ENCODE measurements around the gene CLP1.
A peak's percentile ranks its signal among the peaks of the same experiment; 100 is the strongest.
"Not testable (repeated sequence)": the region's sequence is repeated elsewhere in the genome, so short reads cannot be mapped to it uniquely, and the experiment has no call there.

The CLP1 gene

DNA sequence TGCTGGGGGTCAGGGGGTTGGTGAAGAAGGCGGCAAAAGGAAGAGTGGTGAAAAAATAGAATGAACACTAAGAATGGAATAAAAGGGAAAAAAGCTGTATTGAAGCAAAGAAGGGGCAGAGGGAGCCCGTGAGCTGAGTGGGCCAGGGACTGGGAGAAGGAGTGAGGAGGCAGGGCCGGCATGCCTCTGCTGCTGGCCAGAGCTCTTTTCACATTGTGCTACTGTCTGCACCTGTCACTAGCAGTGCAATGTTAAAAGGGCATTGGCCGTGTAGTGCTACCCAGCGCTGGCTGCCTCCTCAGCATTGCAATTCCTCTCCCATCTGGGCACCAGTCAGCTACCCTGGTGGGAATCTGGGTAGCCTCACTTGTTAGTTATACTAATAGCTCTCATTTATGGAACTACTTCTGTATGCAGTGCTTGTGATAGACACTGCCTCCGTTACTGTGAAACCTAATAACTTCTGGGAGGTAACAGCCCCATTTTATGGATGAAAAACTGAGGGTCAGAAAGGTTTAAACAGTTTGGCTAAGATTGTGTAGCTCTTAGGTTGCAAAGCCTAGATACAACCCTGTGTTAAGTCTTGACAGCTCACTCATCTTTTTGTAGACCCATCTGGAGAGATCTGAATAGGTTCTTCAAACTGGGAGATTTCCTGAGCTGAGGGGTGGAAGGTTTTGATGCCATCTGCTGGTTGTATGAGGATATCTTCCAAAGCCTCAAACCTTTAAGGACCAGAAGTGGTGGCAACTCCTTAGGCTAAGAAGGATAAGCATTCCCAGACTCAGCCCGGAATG, 16.4 kb upstream of the CLP1 start:
- no peak for DNase-seq (ENCODE audit: low read depth in 2 of 2)

GRCh38 chr11:57643802-57644201, 13.8 kb upstream of the CLP1 start:
- no peak for DNase-seq (ENCODE audit: low read depth in 2 of 2)

DNA sequence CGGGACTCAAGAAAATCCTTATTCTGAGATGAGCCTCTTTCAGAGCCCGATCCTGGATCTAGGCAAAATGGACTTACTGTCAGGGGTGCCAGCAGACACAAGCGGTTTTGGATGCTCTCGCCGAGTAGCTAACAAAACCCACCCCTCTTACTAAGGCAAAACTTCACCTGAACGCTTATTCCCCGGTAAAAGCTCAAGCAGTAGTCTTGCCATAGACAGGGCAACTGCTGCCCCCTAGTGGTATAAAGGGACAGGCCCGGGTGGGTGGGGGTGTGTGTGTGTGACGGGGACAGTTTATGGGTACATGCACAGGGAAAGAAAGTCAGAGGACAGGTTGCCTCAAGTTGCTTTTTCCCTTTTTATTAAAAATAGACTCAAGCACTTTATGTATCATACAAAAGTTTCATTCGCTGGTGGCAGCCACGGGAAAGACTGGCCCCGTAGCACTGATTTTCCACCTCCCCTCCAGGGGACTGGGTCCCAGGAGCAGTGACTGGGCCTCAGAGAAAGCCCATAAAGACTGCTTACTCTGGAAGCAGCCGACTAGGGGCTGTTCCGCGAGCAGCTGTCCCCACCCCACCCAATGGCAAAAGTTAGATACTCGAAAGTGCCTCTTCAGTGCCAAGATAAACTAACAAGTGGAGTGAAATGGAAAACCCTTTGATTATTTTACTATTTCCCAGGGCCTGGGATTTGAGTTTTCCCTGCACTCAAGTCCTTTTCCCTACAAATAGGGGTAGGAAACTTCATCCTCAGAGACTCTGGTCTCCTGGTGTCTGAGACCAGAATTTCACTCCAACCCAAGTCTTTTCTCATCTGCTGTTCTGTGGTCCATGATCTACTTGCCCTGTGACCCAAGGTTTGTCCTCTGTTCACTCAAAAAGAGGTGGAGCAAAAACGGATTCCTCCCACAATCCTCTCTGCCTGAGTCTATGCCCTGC, 12.5 kb upstream of the CLP1 start:
- peak; percentile 76 to 79 for DNase-seq (ENCODE audit: low read depth in 2 of 2)

- DNase-seq (ENCODE audit: low read depth in 2 of 2): no peak
Measured at GRCh38 chr11:57645689-57646085, 11.9 kb upstream of the CLP1 start.

- no peak for DNase-seq (ENCODE audit: low read depth in 2 of 2)
Measured at GRCh38 chr11:57646194-57646798, 11.3 kb upstream of the CLP1 start.

GRCh38 chr11:57646799-57647303, 10.7 kb upstream of the CLP1 start:
- no peak for DNase-seq (ENCODE audit: low read depth in 2 of 2)

DNA sequence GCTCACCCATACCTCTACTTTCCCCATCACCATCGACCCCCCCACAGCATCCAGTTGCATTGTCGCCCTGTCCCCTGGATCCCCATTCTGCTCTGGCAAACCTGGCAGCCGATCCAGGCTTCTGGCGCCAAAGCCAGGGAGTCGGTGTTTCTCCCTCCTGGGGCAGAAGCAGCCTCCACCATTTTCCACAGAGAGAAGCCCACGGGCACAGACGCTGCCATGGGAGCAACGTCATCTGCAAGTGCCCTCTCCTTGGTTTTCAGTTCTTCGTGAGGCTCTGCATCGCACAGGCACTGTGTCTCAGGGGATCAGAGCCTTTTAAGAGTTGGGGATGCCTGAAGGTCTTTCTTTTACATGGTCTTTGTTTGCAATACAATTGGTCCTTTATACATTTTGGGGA, 10.2 kb upstream of the CLP1 start:
- DNase-seq (ENCODE audit: low read depth in 2 of 2): no peak

- no peak for DNase-seq (ENCODE audit: low read depth in 2 of 2)
Measured at GRCh38 chr11:57647960-57648800, 9.4 kb upstream of the CLP1 start.

GRCh38 chr11:57648801-57649735, 8.5 kb upstream of the CLP1 start:
- DNase-seq (ENCODE audit: low read depth in 2 of 2): no peak

GRCh38 chr11:57649826-57650738, 7.5 kb upstream of the CLP1 start, which contains the start of gene YPEL4:
Gene YPEL4 (minus strand): TSS chr11:57649912. CDS start chr11:57647107, 2,805 bp downstream.
- no peak for DNase-seq (ENCODE audit: low read depth in 2 of 2)

- no peak for DNase-seq (ENCODE audit: low read depth in 2 of 2)
Measured at GRCh38 chr11:57650739-57651090, 6.8 kb upstream of the CLP1 start.

DNA sequence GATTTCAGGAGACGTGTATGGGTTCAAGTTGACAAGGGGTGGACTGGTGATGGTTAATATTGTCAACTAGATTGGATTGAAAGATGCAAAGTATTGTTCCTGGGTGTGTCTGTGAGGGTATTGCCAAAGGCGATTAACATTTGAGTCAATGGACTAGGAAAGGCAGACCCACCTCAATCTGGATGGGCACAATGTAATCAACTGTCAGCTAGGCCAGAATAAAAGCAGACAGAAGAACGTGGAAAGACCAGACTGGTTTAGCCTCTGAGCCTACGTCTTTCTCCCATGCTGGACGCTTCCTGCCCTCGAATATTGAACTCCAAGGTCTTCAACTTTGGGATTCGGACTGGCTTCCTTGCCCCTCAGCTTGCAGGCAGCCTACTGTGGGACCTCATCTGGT, 6.2 kb upstream of the CLP1 start:
- DNase-seq (ENCODE audit: low read depth in 2 of 2): no peak

DNA sequence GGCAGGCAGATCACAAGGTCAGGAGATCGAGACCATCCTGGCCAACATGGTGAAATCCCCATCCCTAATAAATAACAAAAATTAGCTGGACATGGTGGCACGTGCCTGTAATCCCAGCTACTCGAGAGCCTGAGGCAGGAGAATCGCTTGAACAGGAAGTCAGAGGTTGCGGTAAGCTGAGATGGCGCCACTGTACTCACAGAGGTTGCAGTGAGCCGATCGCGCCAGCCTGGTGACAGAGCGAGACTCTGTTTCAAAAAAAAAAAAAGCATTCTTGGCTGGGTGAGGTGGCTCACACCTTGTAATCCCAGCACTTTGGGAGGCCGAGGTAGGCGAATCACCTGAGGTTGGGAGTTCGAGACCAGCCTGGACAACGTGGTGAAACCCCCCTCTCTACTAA, 5.3 kb upstream of the CLP1 start:
- DNase-seq (ENCODE audit: low read depth in 2 of 2): not testable (repeated sequence)

GRCh38 chr11:57652662-57653061, 4.9 kb upstream of the CLP1 start:
- DNase-seq (ENCODE audit: low read depth in 2 of 2): no peak

- no peak for DNase-seq (ENCODE audit: low read depth in 2 of 2)
Measured at GRCh38 chr11:57653163-57653562, 4.4 kb upstream of the CLP1 start.

DNA sequence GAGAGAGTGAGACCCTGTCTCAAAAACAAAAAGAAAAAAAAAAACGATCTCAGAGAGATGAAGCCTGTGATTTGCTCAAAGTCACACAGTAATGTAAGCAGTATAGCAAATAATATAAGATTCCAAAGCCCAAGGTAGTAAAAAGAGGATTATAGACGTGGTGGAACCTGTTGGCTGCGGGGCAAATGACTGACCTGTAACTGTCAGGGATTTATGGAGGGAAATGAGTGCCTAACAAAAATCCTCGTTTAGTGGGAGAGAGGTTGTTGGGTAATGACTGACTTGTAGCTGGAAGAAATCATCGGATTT, 723 bp upstream of the CLP1 start:
- no peak for DNase-seq (ENCODE audit: low read depth in 2 of 2)

- DNase-seq (ENCODE audit: low read depth in 2 of 2): no peak
Measured at GRCh38 chr11:57658023-57658361, 430 bp downstream of the CLP1 start.

DNA sequence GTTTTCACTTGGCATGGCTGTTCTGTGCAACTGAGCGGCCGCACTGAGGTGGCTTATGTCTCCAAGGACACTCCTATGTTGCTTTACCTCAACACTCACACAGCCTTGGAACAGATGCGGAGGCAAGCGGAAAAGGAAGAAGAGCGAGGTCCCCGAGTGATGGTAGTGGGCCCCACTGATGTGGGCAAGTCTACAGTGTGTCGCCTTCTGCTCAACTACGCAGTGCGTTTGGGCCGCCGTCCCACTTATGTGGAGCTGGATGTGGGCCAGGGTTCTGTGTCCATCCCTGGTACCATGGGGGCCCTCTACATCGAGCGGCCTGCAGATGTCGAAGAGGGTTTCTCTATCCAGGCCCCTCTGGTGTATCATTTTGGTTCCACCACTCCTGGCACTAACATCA, 2.1 kb downstream of the CLP1 start:
- DNase-seq (ENCODE audit: low read depth in 2 of 2): no peak

DNA sequence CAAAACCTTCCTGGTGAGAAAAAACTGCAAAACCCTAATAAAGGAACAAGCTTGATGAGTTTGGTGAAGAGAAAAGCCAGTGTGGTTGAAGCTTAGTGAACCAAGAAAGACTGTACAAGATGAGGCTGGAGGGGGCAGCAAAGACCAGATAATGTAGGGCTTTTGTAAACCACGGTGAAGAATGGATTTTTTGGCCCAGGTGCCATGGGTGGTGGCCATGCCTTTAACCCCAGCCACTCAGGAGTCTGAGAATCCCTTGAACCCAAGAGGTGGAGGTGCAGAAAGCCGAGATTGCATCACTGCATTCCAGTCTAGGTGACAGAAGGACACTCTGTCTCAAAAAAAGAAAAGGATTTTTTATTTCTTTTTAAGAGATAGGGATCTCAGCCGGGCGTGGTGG, 5.3 kb downstream of the CLP1 start:
- DNase-seq (ENCODE audit: low read depth in 2 of 2): no peak
